Measurements from ENCODE around the gene SORCS1. TPM values are rescaled to one million over a fixed set of nuclear protein-coding genes. Genes with fewer than 3 reads are reported as not detected.

Gene SORCS1
- total RNA-seq, 1 experiment from 2014 or later: not detected

DNA sequence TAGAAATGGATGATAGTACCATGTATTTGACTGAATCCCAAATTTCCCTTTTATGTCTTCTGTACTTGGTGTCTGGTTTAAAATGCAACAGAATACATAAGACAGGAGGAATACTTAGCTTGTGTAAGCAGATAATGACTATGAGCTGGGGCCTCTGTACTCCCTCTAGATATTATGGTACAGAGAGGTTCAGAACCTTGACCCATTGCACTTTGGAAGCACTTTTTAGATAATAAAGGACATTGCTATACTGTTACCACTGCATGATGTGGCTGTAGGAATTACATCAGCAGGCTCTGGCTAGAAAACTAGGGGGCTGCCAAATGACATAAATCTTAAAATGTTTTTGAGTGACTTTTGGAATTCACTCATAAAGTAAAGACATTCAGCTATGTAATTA lies 526.6 kb downstream of the SORCS1 start:
- TF ChIP-seq, protein P1, sequence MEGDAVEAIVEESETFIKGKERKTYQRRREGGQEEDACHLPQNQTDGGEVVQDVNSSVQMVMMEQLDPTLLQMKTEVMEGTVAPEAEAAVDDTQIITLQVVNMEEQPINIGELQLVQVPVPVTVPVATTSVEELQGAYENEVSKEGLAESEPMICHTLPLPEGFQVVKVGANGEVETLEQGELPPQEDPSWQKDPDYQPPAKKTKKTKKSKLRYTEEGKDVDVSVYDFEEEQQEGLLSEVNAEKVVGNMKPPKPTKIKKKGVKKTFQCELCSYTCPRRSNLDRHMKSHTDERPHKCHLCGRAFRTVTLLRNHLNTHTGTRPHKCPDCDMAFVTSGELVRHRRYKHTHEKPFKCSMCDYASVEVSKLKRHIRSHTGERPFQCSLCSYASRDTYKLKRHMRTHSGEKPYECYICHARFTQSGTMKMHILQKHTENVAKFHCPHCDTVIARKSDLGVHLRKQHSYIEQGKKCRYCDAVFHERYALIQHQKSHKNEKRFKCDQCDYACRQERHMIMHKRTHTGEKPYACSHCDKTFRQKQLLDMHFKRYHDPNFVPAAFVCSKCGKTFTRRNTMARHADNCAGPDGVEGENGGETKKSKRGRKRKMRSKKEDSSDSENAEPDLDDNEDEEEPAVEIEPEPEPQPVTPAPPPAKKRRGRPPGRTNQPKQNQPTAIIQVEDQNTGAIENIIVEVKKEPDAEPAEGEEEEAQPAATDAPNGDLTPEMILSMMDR (IDR thresholded peaks at IDR 0.05; ENCODE audit: insufficient read depth in 1 of 2, low read depth in 1 of 2, low read length in 1 of 2, severe bottlenecking in 1 of 2, unreplicated experiment in 1 of 2): no peak
- H3K4me3 Mint-ChIP-seq (ENCODE audit: unreplicated experiment): no peak overlapping the region
- POLR2A ChIA-PET: no interaction called here
- intact Hi-C loops (cut with micrococcal nuclease; ENCODE audit: unreplicated experiment): no loop called here
- no peaks in the 10 kb centered on the region for H3K9me3 Mint-ChIP-seq (ENCODE audit: unreplicated experiment)
- H3K27ac Mint-ChIP-seq (ENCODE audit: unreplicated experiment): no peak overlapping the region
- no TSS peak for BruUV-seq (replicated peaks)
- no peaks in the 10 kb centered on the region for H3K27me3 Mint-ChIP-seq (ENCODE audit: insufficient read depth, unreplicated experiment)
- no peaks in the 10 kb centered on the region for H3K36me3 Mint-ChIP-seq (ENCODE audit: insufficient read depth, unreplicated experiment)
- CTCF ChIA-PET: no interaction called here
- Histone ChIP-seq H3K4me3 (ENCODE audit: low read depth, low read length) (no peak overlapping the region), H3K36me3 (ENCODE audit: control insufficient read depth, insufficient read depth, low read length) (no peaks in the 10 kb centered on the region), H3K27me3 (replicated peaks; ENCODE audit: control insufficient read depth, insufficient read depth, low read length) (no peaks in the 10 kb centered on the region), H3K4me1 (no peaks in the 10 kb centered on the region), H3K9me3 (no peaks in the 10 kb centered on the region)
- no peak for DNase-seq
- H3K4me1 Mint-ChIP-seq (ENCODE audit: low read depth, unreplicated experiment): no peaks in the 10 kb centered on the region

DNA sequence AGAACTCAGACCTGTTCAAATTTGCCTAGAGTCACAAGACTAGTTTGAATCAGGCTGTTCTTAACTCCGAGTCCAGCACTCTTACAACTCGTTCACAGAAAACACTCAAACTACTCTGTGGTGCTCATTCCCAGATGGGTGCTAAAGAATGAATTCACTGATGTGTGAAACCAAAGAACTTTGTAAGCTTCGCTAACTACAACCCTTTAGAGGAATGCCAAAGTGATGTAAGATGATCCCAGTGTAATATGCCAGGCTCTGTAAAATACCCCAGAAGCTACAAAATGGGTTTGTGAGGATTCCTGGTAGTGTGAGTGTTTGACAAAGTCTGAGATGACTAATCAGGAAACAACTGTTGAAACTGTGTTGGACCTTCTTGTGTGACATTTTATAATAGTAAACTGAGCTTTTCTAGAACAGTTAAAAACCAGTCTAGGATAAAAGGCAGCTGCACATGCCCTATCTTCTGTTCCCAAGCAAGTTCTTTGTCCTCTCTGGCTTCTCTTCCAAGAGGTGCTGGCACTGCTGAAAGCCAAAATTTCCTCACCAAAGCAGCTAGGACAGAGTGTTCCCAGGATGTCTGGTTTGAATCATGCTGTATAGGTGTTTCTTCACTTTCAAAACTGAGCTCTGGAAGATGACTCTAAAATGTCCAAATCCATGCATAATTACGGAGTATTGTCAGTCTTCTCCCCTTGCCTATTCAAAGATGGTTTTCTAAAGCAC lies 527.6 kb downstream of the SORCS1 start:
- ChIA-PET CTCF (no interaction called here), POLR2A (no interaction called here)
- no peak overlapping the region for H3K4me3 ChIP-seq (ENCODE audit: low read depth, low read length)
- no peaks in the 10 kb centered on the region for H3K36me3 ChIP-seq (ENCODE audit: control insufficient read depth, insufficient read depth, low read length)
- Mint-ChIP-seq H3K36me3 (ENCODE audit: insufficient read depth, unreplicated experiment) (no peaks in the 10 kb centered on the region), H3K9me3 (ENCODE audit: unreplicated experiment) (no peaks in the 10 kb centered on the region), H3K27me3 (ENCODE audit: insufficient read depth, unreplicated experiment) (no peaks in the 10 kb centered on the region), H3K27ac (ENCODE audit: unreplicated experiment) (no peak overlapping the region), H3K4me3 (ENCODE audit: unreplicated experiment) (no peak overlapping the region), H3K4me1 (ENCODE audit: low read depth, unreplicated experiment) (no peaks in the 10 kb centered on the region)
- no peaks in the 10 kb centered on the region for H3K27me3 ChIP-seq (replicated peaks; ENCODE audit: control insufficient read depth, insufficient read depth, low read length)
- TF ChIP-seq, protein P1 (IDR thresholded peaks at IDR 0.05; ENCODE audit: insufficient read depth in 1 of 2, low read depth in 1 of 2, low read length in 1 of 2, severe bottlenecking in 1 of 2, unreplicated experiment in 1 of 2): no peak
- intact Hi-C loops (cut with micrococcal nuclease; ENCODE audit: unreplicated experiment): no loop called here
- no peak for DNase-seq
- H3K9me3 ChIP-seq: no peaks in the 10 kb centered on the region
- no peaks in the 10 kb centered on the region for H3K4me1 ChIP-seq
- BruUV-seq (replicated peaks): no TSS peak

DNA sequence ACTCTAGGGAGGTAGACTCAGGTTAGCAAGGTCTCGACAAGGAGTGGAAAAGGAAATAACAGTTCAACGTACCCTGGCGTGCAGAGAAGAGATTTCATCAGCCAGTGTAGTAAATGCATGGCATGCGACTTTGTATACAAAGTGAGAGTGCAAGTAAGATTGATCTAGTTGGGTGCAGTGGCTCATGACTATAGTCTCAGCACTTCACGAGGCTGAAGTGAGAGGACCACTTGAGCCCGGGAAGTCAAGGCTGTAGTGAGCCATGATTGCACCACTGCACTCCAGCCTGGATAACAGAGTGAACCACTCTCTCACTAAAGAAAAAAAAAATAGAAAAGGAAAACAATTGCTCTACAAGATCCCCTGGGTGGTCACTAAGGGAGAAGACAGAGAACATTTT lies 528.6 kb downstream of the SORCS1 start:
- no peak overlapping the region for H3K4me3 ChIP-seq (ENCODE audit: low read depth, low read length)
- no peaks in the 10 kb centered on the region for H3K9me3 Mint-ChIP-seq (ENCODE audit: unreplicated experiment)
- TF ChIP-seq, protein P1 (IDR thresholded peaks at IDR 0.05; ENCODE audit: insufficient read depth in 1 of 2, low read depth in 1 of 2, low read length in 1 of 2, severe bottlenecking in 1 of 2, unreplicated experiment in 1 of 2): no peak
- no peak overlapping the region for H3K4me3 Mint-ChIP-seq (ENCODE audit: unreplicated experiment)
- no peak for DNase-seq
- POLR2A ChIA-PET: no interaction called here
- H3K27ac Mint-ChIP-seq (ENCODE audit: unreplicated experiment): no peak overlapping the region
- H3K4me1 Mint-ChIP-seq (ENCODE audit: low read depth, unreplicated experiment): no peaks in the 10 kb centered on the region
- H3K9me3 ChIP-seq: no peaks in the 10 kb centered on the region
- H3K4me1 ChIP-seq: no peaks in the 10 kb centered on the region
- intact Hi-C loops (cut with micrococcal nuclease; ENCODE audit: unreplicated experiment): no loop called here
- H3K27me3 Mint-ChIP-seq (ENCODE audit: insufficient read depth, unreplicated experiment): no peaks in the 10 kb centered on the region
- H3K36me3 ChIP-seq (ENCODE audit: control insufficient read depth, insufficient read depth, low read length): no peaks in the 10 kb centered on the region
- BruUV-seq (replicated peaks): no TSS peak
- CTCF ChIA-PET: no interaction called here
- no peaks in the 10 kb centered on the region for H3K27me3 ChIP-seq (replicated peaks; ENCODE audit: control insufficient read depth, insufficient read depth, low read length)
- H3K36me3 Mint-ChIP-seq (ENCODE audit: insufficient read depth, unreplicated experiment): no peaks in the 10 kb centered on the region

Data from Caco-2 (cell line).